ENCODE measurements around the gene ESR1.

- TF ChIP-seq YY1 (IDR thresholded peaks at IDR 0.05), result peak; percentile 15
- TF ChIP-seq CTCF (IDR thresholded peaks at IDR 0.05; ENCODE audit: low read depth, low read length, missing input control), result no peak
- no peak for TF ChIP-seq REST (IDR thresholded peaks at IDR 0.05)
- TF ChIP-seq ATF3 (IDR thresholded peaks at IDR 0.05), result no peak
- TF ChIP-seq EGR1 (IDR thresholded peaks at IDR 0.05; ENCODE audit: low read depth in 2 of 2), result no peak
Observed at GRCh38 chr6:151826517-151827142, 19.1 kb downstream of the ESR1 start.
